ENCODE measurements around the gene MAMDC2.
"Not testable (repeated sequence)": the region's sequence is repeated elsewhere in the genome, so short reads cannot be mapped to it uniquely, and the experiment has no call there.

MAMDC2 gene

DNA sequence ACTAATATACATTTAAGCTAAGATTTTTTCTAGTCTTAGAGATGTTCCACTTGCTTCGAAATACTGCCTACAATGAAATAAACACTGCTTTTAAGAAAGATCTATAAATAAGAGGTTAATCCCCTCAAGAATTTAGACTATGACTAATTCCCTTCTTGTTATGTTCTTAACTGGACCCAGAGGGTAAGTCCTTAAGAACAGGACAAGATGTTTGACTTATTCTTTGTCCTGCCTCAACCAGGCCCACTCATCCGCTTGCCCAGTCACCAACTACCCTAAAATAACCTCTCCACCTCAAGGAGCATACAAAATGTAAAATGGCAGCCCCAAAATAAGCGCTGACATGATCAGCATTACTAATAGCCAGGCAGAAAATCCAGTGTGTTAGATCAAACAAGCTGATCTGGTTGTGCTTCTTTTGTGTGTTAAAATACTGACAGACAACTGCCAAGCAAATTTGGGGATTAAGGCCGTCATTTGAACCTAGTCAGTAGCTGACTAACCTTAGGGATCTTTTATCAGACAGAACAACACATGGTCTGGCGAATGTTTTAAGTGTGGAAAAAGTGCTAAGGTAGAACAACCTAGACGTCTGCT is 121.5 kb downstream of the MAMDC2 start:
- Histone ChIP-seq H3K27ac (ENCODE audit: low read length) (no peak overlapping the region), H3K4me1 (ENCODE audit: control insufficient read depth in 1 of 2, insufficient read depth in 2 of 2, low read length in 2 of 2) (peaks cover 0 to 28% of the 10 kb centered on the region in 2 donors), H3K9me3 (ENCODE audit: control insufficient read depth in 1 of 2, low read length in 2 of 2) (no peaks in the 10 kb centered on the region), H3K27me3 (ENCODE audit: low read depth, low read length) (no peaks in the 10 kb centered on the region), H3K4me3 (ENCODE audit: low read depth in 1 of 2, low read length in 2 of 2) (no peak overlapping the region), H3K36me3 (ENCODE audit: control insufficient read depth in 1 of 2, insufficient read depth in 2 of 2, low read length in 2 of 2) (peaks cover 8 to 13% of the 10 kb centered on the region in 2 donors)

- Histone ChIP-seq H3K36me3 (ENCODE audit: control insufficient read depth in 1 of 2, insufficient read depth in 2 of 2, low read length in 2 of 2) (peaks cover 24 to 32% of the 10 kb centered on the region in 2 donors), H3K27ac (ENCODE audit: low read length) (no peak overlapping the region), H3K27me3 (ENCODE audit: low read depth, low read length) (no peaks in the 10 kb centered on the region), H3K4me3 (ENCODE audit: low read depth in 1 of 2, low read length in 2 of 2) (no peak overlapping the region), H3K9me3 (ENCODE audit: control insufficient read depth in 1 of 2, low read length in 2 of 2) (no peaks in the 10 kb centered on the region), H3K4me1 (ENCODE audit: control insufficient read depth in 1 of 2, insufficient read depth in 2 of 2, low read length in 2 of 2) (no peaks in the 10 kb centered on the region)
Measured at GRCh38 chr9:70168521-70168920, 124.9 kb downstream of the MAMDC2 start.

- Histone ChIP-seq H3K9me3 (ENCODE audit: control insufficient read depth in 1 of 2, low read length in 2 of 2) (no peaks in the 10 kb centered on the region), H3K27me3 (ENCODE audit: low read depth, low read length) (no peaks in the 10 kb centered on the region), H3K36me3 (ENCODE audit: control insufficient read depth in 1 of 2, insufficient read depth in 2 of 2, low read length in 2 of 2) (peaks cover 24 to 33% of the 10 kb centered on the region in 2 donors)
Measured at GRCh38 chr9:70169222-70169621, 125.6 kb downstream of the MAMDC2 start.

DNA sequence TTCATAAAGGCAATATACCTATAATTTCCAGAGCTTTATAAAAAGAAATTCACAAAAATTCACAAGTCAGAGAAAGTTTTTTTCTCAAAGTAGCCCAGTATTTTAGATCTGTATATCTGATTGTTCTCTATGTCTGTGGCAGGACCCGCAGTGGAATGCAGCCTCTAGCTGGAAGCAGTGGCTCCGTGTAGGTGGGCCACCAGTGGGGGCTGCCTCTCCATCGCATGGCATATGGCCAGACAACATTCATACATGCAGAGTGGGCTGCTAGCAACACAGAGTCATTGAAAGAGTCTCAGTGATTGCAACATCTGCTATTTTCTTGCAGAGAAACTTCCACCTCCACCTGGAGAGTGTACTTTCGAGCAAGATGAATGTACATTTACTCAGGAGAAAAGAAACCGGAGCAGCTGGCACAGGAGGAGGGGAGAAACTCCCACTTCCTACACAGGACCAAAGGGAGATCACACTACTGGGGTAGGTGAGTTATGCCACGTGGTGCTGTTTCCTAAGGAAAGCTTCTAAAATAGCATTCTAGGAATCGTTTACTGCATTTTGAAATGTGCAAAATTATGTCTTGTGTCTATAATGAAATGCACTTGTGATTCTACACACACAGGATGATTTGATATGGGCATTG is 126.6 kb downstream of the MAMDC2 start:
- no peak overlapping the region for H3K27ac ChIP-seq (ENCODE audit: low read length)
- H3K27me3 ChIP-seq (ENCODE audit: low read depth, low read length), result no peaks in the 10 kb centered on the region
- H3K9me3 ChIP-seq (ENCODE audit: control insufficient read depth in 1 of 2, low read length in 2 of 2), result no peaks in the 10 kb centered on the region
- H3K4me1 ChIP-seq (ENCODE audit: control insufficient read depth in 1 of 2, insufficient read depth in 2 of 2, low read length in 2 of 2), result no peaks in the 10 kb centered on the region
- peaks cover 24 to 32% of the 10 kb centered on the region in 2 donors for H3K36me3 ChIP-seq (ENCODE audit: control insufficient read depth in 1 of 2, insufficient read depth in 2 of 2, low read length in 2 of 2)
- no peak overlapping the region for H3K4me3 ChIP-seq (ENCODE audit: low read depth in 1 of 2, low read length in 2 of 2)

More at GRCh38 chr9:70169222-70169621, 125.6 kb downstream of the MAMDC2 start:
- Histone ChIP-seq H3K4me1 (ENCODE audit: control insufficient read depth in 1 of 2, insufficient read depth in 2 of 2, low read length in 2 of 2) (no peaks in the 10 kb centered on the region), H3K27ac (ENCODE audit: low read length) (no peak overlapping the region), H3K4me3 (ENCODE audit: low read depth in 1 of 2, low read length in 2 of 2) (no peak overlapping the region)

DNA sequence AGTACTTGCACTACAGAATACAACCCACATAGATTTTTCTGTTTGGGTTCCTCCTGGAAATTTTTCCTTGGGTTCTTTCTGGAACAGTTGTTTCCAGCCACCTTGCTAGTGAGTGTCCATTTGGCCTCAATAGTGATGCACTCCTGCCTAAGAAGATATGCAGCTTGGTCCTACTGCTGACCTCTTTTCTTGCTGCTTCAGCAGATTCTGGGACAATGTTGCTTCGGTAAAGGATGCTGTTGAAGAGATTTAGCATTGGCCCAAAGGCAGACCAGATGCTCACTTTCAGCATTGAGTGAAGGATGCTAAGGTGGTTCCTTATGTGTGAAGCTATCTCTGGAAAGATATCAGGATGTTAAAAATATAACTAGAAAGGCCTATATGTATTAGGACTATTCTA is 128.9 kb downstream of the MAMDC2 start:
- Histone ChIP-seq H3K27ac (ENCODE audit: low read length) (no peak overlapping the region), H3K36me3 (ENCODE audit: control insufficient read depth in 1 of 2, insufficient read depth in 2 of 2, low read length in 2 of 2) (peaks cover 24 to 44% of the 10 kb centered on the region in 2 donors), H3K4me1 (ENCODE audit: control insufficient read depth in 1 of 2, insufficient read depth in 2 of 2, low read length in 2 of 2) (no peaks in the 10 kb centered on the region), H3K9me3 (ENCODE audit: control insufficient read depth in 1 of 2, low read length in 2 of 2) (no peaks in the 10 kb centered on the region), H3K27me3 (ENCODE audit: low read depth, low read length) (no peaks in the 10 kb centered on the region), H3K4me3 (ENCODE audit: low read depth in 1 of 2, low read length in 2 of 2) (no peak overlapping the region)

DNA sequence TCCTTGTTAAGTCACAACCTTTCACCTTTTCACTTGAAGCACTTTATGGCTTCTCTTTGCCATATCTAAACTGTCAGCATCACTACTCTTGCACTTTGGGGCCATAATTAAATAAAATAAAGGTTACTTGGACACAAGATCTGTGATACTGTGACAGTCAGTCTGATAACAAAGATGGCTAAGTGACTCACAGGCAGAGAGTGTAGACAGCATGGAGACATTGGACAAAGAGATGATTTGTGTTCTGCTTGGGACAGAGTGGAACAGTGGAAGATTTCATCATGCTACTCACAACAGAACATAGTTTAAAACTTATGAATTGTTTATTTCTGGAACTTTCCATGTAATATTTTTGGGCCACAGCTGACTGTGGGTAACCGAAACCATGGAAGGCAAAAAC is 133.5 kb downstream of the MAMDC2 start:
- Histone ChIP-seq H3K4me3 (ENCODE audit: low read depth in 1 of 2, low read length in 2 of 2) (no peak overlapping the region), H3K27ac (ENCODE audit: low read length) (peak overlapping the region; percentile 4), H3K27me3 (ENCODE audit: low read depth, low read length) (no peaks in the 10 kb centered on the region), H3K9me3 (ENCODE audit: control insufficient read depth in 1 of 2, low read length in 2 of 2) (no peaks in the 10 kb centered on the region), H3K4me1 (ENCODE audit: control insufficient read depth in 1 of 2, insufficient read depth in 2 of 2, low read length in 2 of 2) (no peaks in the 10 kb centered on the region), H3K36me3 (ENCODE audit: control insufficient read depth in 1 of 2, insufficient read depth in 2 of 2, low read length in 2 of 2) (peaks cover 5 to 30% of the 10 kb centered on the region in 2 donors)

DNA sequence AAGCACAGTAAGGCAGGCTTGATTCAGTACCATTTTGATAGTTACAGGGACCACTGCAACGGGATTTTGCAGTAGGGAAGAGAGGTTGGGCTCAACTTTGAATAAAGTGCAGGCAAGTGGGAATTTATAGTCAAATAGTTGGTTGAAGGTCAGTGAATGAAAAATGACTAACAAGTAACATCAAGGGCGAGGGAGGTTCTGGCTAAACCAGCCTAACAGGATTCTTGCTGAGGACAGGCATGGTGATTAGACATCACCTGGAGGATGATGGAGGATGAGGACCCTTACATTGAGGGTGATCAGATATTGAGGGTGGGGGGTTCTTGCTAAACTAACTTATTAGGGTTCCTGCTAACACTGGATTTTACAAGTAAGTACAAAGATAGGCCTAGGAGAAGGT is 149.1 kb downstream of the MAMDC2 start:
- H3K27ac ChIP-seq (ENCODE audit: low read length), result no peak overlapping the region
- H3K27me3 ChIP-seq (ENCODE audit: low read depth, low read length), result no peaks in the 10 kb centered on the region
- H3K4me1 ChIP-seq (ENCODE audit: control insufficient read depth in 1 of 2, insufficient read depth in 2 of 2, low read length in 2 of 2), result peaks cover 0 to 8% of the 10 kb centered on the region in 2 donors
- H3K9me3 ChIP-seq (ENCODE audit: control insufficient read depth in 1 of 2, low read length in 2 of 2), result no peaks in the 10 kb centered on the region
- H3K36me3 ChIP-seq (ENCODE audit: control insufficient read depth in 1 of 2, insufficient read depth in 2 of 2, low read length in 2 of 2), result peaks cover 7 to 36% of the 10 kb centered on the region in 2 donors
- no peak overlapping the region for H3K4me3 ChIP-seq (ENCODE audit: low read depth in 1 of 2, low read length in 2 of 2)

DNA sequence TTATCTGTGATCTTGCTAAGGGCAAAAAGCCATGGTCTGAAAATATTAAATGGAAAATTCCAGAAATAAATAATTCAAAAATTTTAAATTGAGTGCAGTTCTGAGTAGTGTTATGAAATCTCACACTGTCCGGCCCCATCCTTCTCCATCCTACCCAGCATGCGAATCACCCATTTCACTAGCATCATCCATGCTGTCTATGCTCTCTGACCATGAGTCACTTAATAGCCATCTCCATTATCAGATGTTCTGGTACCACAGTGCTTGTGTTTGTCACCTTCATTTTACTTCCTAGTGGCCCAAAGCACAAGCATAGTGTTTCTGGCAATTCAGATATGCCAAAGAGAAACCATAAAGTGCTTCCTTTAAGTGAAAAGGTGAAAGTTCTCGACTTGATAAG is 151.8 kb downstream of the MAMDC2 start:
- no peaks in the 10 kb centered on the region for H3K27me3 ChIP-seq (ENCODE audit: low read depth, low read length)
- H3K36me3 ChIP-seq (ENCODE audit: control insufficient read depth in 1 of 2, insufficient read depth in 2 of 2, low read length in 2 of 2), result peaks cover 7 to 32% of the 10 kb centered on the region in 2 donors
- no peak overlapping the region for H3K27ac ChIP-seq (ENCODE audit: low read length)
- no peaks in the 10 kb centered on the region for H3K9me3 ChIP-seq (ENCODE audit: control insufficient read depth in 1 of 2, low read length in 2 of 2)
- peaks cover 0 to 6% of the 10 kb centered on the region in 2 donors for H3K4me1 ChIP-seq (ENCODE audit: control insufficient read depth in 1 of 2, insufficient read depth in 2 of 2, low read length in 2 of 2)
- H3K4me3 ChIP-seq (ENCODE audit: low read depth in 1 of 2, low read length in 2 of 2), result no peak overlapping the region

DNA sequence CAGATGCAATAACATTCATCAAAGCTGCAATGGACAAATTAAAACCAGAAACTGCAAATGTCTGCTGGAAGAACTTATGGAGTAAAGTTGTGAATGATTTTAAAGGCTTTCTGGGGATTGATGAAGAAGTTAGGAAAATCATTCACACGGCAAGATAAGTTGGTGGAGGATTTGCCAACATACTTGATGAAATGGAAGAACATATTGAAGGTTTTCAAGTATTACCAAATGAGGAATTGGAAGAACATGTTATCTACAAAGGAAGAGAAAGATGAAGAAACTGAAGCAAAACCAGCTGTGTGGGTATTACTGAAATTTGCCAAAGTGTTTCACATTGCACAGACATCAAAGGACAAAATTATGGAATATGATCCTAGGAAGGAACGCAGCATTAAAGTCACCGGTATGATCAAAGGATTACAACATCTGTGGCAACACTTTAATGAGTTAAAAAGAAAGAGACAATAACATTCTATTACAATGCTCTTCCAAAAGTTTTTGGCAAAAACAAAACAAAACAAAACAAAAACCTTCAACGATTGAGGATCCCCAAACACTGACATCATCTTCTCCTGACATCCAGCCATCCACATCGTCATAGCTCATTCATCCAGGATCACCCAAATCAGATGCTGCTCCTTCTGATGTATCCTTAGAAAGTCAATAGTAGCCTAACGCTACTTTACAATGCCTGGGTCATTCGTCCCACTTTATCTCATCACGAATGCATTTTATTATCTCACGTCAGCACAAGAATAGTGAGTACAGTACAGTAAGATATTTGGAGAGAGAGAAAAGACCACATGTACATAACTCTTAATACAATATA is 153.8 kb downstream of the MAMDC2 start:
- Histone ChIP-seq H3K9me3 (ENCODE audit: control insufficient read depth in 1 of 2, low read length in 2 of 2) (no peaks in the 10 kb centered on the region), H3K27me3 (ENCODE audit: low read depth, low read length) (no peaks in the 10 kb centered on the region), H3K4me3 (ENCODE audit: low read depth in 1 of 2, low read length in 2 of 2) (no peak overlapping the region), H3K36me3 (ENCODE audit: control insufficient read depth in 1 of 2, insufficient read depth in 2 of 2, low read length in 2 of 2) (peaks cover 7 to 32% of the 10 kb centered on the region in 2 donors), H3K4me1 (ENCODE audit: control insufficient read depth in 1 of 2, insufficient read depth in 2 of 2, low read length in 2 of 2) (no peaks in the 10 kb centered on the region), H3K27ac (ENCODE audit: low read length) (no peak overlapping the region)

DNA sequence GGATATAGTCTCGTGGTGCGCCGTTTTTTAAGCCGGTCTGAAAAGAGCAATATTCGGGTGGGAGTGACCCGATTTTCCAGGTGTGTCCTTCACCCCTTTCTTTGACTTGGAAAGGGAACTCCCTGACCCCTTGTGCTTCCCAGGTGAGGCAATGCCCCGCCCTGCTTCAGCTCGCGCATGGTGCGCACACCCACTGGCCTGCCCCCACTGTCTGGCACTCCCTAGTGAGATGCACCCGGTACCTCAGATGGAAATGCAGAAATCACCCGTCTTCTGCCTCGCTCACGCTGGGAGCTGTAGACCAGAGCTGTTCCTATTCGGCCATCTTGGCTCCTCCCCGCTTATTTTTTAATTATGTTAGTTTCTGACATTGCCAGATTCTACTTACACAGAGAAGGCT is 161.1 kb downstream of the MAMDC2 start:
- H3K4me3 ChIP-seq (ENCODE audit: low read depth in 1 of 2, low read length in 2 of 2); H3K4me1 ChIP-seq (ENCODE audit: control insufficient read depth in 1 of 2, insufficient read depth in 2 of 2, low read length in 2 of 2); H3K27ac ChIP-seq (ENCODE audit: low read length); H3K27me3 ChIP-seq (ENCODE audit: low read depth, low read length); H3K36me3 ChIP-seq (ENCODE audit: control insufficient read depth in 1 of 2, insufficient read depth in 2 of 2, low read length in 2 of 2); H3K9me3 ChIP-seq (ENCODE audit: control insufficient read depth in 1 of 2, low read length in 2 of 2): not testable (repeated sequence)

DNA sequence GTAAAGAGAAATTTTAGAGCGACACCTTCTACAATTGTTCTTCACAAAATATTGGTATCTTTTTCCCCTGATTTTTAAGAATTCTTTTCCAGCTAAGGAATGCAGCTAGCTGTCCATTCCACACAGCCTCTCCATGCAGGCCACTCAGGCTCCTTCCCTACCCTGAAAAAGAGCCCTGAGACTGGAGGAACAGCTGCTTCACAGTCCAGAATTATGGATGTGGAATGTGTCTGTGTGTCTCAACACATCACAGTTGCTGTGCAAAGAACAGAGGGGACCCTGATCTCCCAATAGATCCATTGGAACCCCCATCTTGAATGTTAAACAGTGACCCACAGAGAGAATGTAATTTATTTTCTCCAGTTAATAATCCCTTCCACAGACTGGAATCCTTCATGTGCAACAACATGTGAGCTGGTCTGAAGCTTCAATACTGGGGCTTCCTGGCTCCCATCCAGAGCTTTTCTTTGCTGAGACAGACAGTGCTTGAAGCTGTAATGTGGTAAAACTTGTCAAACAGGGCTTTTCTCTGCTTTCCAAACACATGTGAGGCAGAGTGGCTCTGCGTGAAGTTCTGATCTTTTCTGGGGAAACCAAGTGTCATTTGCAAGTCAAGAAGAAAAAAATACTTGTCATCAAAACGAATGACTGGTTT is 161.8 kb downstream of the MAMDC2 start:
- Histone ChIP-seq H3K4me1 (ENCODE audit: control insufficient read depth in 1 of 2, insufficient read depth in 2 of 2, low read length in 2 of 2) (no peaks in the 10 kb centered on the region), H3K4me3 (ENCODE audit: low read depth in 1 of 2, low read length in 2 of 2) (no peak overlapping the region), H3K9me3 (ENCODE audit: control insufficient read depth in 1 of 2, low read length in 2 of 2) (no peaks in the 10 kb centered on the region), H3K36me3 (ENCODE audit: control insufficient read depth in 1 of 2, insufficient read depth in 2 of 2, low read length in 2 of 2) (peaks cover 0 to 10% of the 10 kb centered on the region in 2 donors), H3K27me3 (ENCODE audit: low read depth, low read length) (no peaks in the 10 kb centered on the region), H3K27ac (ENCODE audit: low read length) (no peak overlapping the region)
